Parathyroid adenoma (tissue), 2 donors: ENCODE measurements around the gene CCDC180.

ENCODE experiments used
- H2AFZ ChIP-seq: fragments of 300-600 bp; sonication (generic); one replicate; pipeline ENCODE4 v1.7.0; 2017; ENCODE audit warnings: antibody characterized with exemption, mild to moderate bottlenecking
- H3K27ac ChIP-seq: fragments of 300-600 bp; sonication (generic); one replicate; pipeline ENCODE4 v1.7.0; 2017
- H3K27me3 ChIP-seq: fragments of 300-600 bp; sonication (generic); one replicate; pipeline ENCODE4 v1.7.0; 2017; ENCODE audit warnings: low read length; ENCODE audit not compliant: control insufficient read depth, insufficient read depth
- H3K36me3 ChIP-seq: fragments of 300-600 bp; sonication (generic); one replicate; pipeline ENCODE4 v1.7.0; 2017; ENCODE audit warnings: low read length; ENCODE audit not compliant: control insufficient read depth, insufficient read depth
- H3K4me1 ChIP-seq: fragments of 300-600 bp; sonication (generic); one replicate; pipeline ENCODE4 v1.7.0; 2017; ENCODE audit warnings: control low read depth
- H3K4me2 ChIP-seq: fragments of 300-600 bp; sonication (generic); one replicate; pipeline ENCODE4 v1.7.0; 2017; ENCODE audit warnings: low read length
- H3K4me3 ChIP-seq: fragments of 300-600 bp; sonication (generic); one replicate; pipeline ENCODE4 v1.7.0; 2017; ENCODE audit warnings: low read depth, low read length
- H3K79me2 ChIP-seq: fragments of 300-600 bp; sonication (generic); one replicate; pipeline ENCODE4 v1.7.0; 2017; ENCODE audit warnings: control low read depth
- H3K9ac ChIP-seq: fragments of 300-600 bp; sonication (generic); one replicate; pipeline ENCODE4 v1.7.0; 2017; ENCODE audit warnings: mild to moderate bottlenecking
- H3K9me3 ChIP-seq: fragments of 300-600 bp; sonication (generic); one replicate; pipeline ENCODE4 v1.7.0; 2017; ENCODE audit warnings: low read length; ENCODE audit not compliant: control insufficient read depth
- TF ChIP-seq, protein P1 (sequence below): fragments of 300-600 bp; sonication (generic); IDR thresholded peaks from one replicate; pipeline ENCODE4 v1.7.0; 2017; ENCODE audit warnings: antibody characterized with exemption, mild to moderate bottlenecking
- donor health status: primary hyperparathyroidism.

Gene CCDC180

DNA sequence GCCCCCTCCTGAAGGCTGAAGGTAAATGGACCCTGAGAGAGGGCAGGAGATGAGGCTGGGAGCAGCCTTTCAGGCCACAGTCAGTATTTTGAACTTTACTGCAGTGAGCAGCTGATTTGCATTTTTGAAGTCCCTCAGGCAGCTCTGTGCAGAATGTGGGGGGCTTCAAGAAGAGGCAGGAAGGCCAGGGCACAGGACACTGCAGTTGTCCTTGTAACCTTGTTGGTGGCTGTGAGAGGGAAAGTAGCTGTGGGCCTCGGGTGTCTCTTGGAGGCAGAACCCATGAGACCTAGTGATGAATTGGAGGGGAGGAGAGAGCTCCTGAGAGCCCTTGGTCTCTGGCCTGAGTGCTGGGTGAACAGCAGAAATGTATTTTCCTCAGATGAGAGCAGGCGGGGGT lies 2.6 kb downstream of the CCDC180 start:
- H3K27me3 ChIP-seq = no peaks in the 10 kb centered on the region
- H3K4me2 ChIP-seq = no peak overlapping the region
- no peak overlapping the region for H3K4me3 ChIP-seq
- H2AFZ ChIP-seq = no peak overlapping the region
- H3K27ac ChIP-seq = no peak overlapping the region
- no peaks in the 10 kb centered on the region for H3K36me3 ChIP-seq
- TF ChIP-seq, protein P1, sequence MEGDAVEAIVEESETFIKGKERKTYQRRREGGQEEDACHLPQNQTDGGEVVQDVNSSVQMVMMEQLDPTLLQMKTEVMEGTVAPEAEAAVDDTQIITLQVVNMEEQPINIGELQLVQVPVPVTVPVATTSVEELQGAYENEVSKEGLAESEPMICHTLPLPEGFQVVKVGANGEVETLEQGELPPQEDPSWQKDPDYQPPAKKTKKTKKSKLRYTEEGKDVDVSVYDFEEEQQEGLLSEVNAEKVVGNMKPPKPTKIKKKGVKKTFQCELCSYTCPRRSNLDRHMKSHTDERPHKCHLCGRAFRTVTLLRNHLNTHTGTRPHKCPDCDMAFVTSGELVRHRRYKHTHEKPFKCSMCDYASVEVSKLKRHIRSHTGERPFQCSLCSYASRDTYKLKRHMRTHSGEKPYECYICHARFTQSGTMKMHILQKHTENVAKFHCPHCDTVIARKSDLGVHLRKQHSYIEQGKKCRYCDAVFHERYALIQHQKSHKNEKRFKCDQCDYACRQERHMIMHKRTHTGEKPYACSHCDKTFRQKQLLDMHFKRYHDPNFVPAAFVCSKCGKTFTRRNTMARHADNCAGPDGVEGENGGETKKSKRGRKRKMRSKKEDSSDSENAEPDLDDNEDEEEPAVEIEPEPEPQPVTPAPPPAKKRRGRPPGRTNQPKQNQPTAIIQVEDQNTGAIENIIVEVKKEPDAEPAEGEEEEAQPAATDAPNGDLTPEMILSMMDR = no peak
- no peak overlapping the region for H3K9ac ChIP-seq
- no peaks in the 10 kb centered on the region for H3K79me2 ChIP-seq
- no peaks in the 10 kb centered on the region for H3K9me3 ChIP-seq
- no peaks in the 10 kb centered on the region for H3K4me1 ChIP-seq

DNA sequence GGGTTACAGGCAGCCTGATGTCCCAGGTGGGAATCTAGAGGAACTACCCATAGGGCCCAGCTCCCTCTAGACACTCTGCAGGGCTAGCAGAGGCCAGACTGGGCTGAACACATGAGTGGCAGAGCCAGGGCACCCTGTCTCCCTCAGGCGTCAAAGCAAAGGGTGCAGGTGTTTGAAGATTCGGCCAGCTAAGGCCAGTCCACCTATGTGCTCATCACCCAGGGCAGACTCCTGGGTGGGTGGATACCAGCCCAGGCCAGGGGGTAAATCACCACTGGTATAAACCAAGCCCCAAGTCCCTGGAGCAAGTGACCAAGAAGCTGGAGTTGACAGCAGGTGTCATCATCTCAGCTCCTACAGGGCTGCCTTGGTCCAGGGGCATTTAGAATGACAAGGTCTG lies 3.4 kb downstream of the CCDC180 start:
- no peak overlapping the region for H3K4me3 ChIP-seq
- H3K4me1 ChIP-seq = no peaks in the 10 kb centered on the region
- no peak overlapping the region for H3K4me2 ChIP-seq
- H2AFZ ChIP-seq = no peak overlapping the region
- TF ChIP-seq, protein P1 = no peak
- H3K27ac ChIP-seq = no peak overlapping the region
- H3K9ac ChIP-seq = no peak overlapping the region
- H3K27me3 ChIP-seq = no peaks in the 10 kb centered on the region
- no peaks in the 10 kb centered on the region for H3K79me2 ChIP-seq
- H3K9me3 ChIP-seq = no peaks in the 10 kb centered on the region
- no peaks in the 10 kb centered on the region for H3K36me3 ChIP-seq

DNA sequence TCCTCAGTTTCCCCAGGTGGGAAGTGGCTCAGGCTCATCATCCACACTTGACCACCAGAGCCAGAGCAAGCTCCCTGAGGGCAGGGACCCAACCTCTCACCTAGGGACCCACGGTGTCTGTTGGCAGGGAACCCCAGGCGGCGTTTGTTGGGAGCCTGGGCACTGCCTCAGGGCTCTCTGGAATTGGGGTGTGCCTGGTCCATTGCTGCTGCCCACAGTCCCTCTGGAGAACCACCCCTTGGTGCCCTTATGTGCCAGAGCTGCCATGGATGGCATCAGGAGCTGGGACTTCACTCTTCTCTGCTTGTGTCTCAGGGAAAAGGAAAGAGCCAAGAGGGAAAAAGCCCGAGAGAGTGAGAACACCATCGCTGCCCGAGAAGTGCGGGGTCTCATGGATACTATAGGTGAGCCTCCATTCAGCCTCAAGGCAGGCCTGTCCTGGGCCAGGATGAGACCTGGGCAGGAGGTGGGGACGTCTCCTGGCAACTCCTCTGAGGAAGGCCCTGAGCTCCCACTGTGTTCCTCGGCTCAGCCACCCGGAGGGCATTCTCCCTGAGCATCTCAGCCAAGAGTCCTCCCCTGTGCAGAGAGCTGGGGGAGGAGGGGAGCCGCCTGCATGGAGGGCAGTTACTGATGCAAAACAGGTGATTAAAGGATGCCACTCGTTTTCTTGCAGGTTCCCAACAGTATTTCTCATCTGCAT lies 4.5 kb downstream of the CCDC180 start:
- H3K79me2 ChIP-seq = no peaks in the 10 kb centered on the region
- H3K9me3 ChIP-seq = no peaks in the 10 kb centered on the region
- H3K27me3 ChIP-seq = no peaks in the 10 kb centered on the region
- no peak overlapping the region for H3K4me3 ChIP-seq
- H3K9ac ChIP-seq = no peak overlapping the region
- H3K4me1 ChIP-seq = no peaks in the 10 kb centered on the region
- no peaks in the 10 kb centered on the region for H3K36me3 ChIP-seq
- H2AFZ ChIP-seq = no peak overlapping the region
- H3K4me2 ChIP-seq = no peak overlapping the region
- TF ChIP-seq, protein P1 = no peak
- H3K27ac ChIP-seq = no peak overlapping the region

DNA sequence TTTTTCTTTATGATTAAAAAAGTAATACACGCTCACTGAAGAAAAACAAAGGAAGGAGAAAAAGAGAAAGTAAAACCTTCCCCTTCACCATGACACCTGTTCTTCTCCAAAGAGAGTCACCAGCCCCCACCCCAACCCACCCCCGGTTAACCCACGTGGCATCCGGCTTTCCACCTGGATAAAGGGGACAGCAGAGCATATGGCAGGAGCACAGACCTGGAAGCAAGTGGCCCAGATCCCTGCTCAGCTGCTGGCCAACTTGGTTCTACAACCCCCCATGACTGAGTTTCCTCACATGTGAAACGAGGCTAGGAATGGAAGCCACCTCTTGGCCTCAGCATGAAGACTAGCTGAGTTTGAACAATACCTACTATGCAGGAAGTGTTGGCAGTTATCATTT lies 5.1 kb downstream of the CCDC180 start:
- TF ChIP-seq, protein P1 = no peak
- Histone ChIP-seq H3K27me3 (no peaks in the 10 kb centered on the region), H3K36me3 (no peaks in the 10 kb centered on the region)

GRCh38 chr9:97313243-97313642 lies 5.8 kb downstream of the CCDC180 start:
- H3K36me3 ChIP-seq = no peaks in the 10 kb centered on the region
- H3K9me3 ChIP-seq = no peaks in the 10 kb centered on the region
- no peaks in the 10 kb centered on the region for H3K79me2 ChIP-seq
- TF ChIP-seq, protein P1 = no peak
- H3K4me2 ChIP-seq = no peak overlapping the region
- no peaks in the 10 kb centered on the region for H3K4me1 ChIP-seq
- H3K27me3 ChIP-seq = no peaks in the 10 kb centered on the region
- H3K4me3 ChIP-seq = no peak overlapping the region
- H2AFZ ChIP-seq = no peak overlapping the region
- H3K9ac ChIP-seq = no peak overlapping the region
- H3K27ac ChIP-seq = no peak overlapping the region

More for the DNA sequence above, 5.1 kb downstream of the CCDC180 start:
- Histone ChIP-seq H3K4me1 (no peaks in the 10 kb centered on the region), H3K27ac (no peak overlapping the region), H3K79me2 (no peaks in the 10 kb centered on the region), H3K9me3 (no peaks in the 10 kb centered on the region), H2AFZ (no peak overlapping the region), H3K4me2 (no peak overlapping the region), H3K4me3 (no peak overlapping the region), H3K9ac (no peak overlapping the region)
